Effector CD4-positive, alpha-beta T cell (primary cell): Measurements from ENCODE around the gene CACNA1H.

Experiments used
- DNase-seq: peaks from one replicate; pipeline ENCODE4 v3.0.0-alpha.2; 2020

CACNA1H gene

GRCh38 chr16:1143761-1144450 is 9.0 kb upstream of the CACNA1H start:
- no peak for DNase-seq

- no peak for DNase-seq
Observed at GRCh38 chr16:1144476-1145382, 8.2 kb upstream of the CACNA1H start.

GRCh38 chr16:1145383-1146100 is 7.4 kb upstream of the CACNA1H start:
- no peak for DNase-seq

- DNase-seq = no peak
Observed at GRCh38 chr16:1146409-1146808, 6.5 kb upstream of the CACNA1H start.

- no peak for DNase-seq
Observed at GRCh38 chr16:1147027-1147426, 5.9 kb upstream of the CACNA1H start.

- no peak for DNase-seq
Observed at GRCh38 chr16:1149101-1149636, 3.7 kb upstream of the CACNA1H start.

- no peak for DNase-seq
Observed at GRCh38 chr16:1150511-1150982, 2.4 kb upstream of the CACNA1H start.

- no peak for DNase-seq
Observed at GRCh38 chr16:1151424-1152122, 1.3 kb upstream of the CACNA1H start.

- peak; percentile 42 for DNase-seq
Observed at GRCh38 chr16:1152123-1152638, 725 bp upstream of the CACNA1H start.

- no peak for DNase-seq
Observed at GRCh38 chr16:1153480-1154160, 714 bp downstream of the CACNA1H start.

GRCh38 chr16:1154291-1154886 is 1.5 kb downstream of the CACNA1H start:
- DNase-seq = no peak

- no peak for DNase-seq
Observed at GRCh38 chr16:1154887-1155331, 2.0 kb downstream of the CACNA1H start.

GRCh38 chr16:1155353-1156054 is 2.6 kb downstream of the CACNA1H start:
- DNase-seq = no peak

GRCh38 chr16:1156055-1156982 is 3.4 kb downstream of the CACNA1H start:
- no peak for DNase-seq

GRCh38 chr16:1156983-1157638 is 4.2 kb downstream of the CACNA1H start:
- DNase-seq = no peak

- no peak for DNase-seq
Observed at GRCh38 chr16:1157639-1158455, 4.9 kb downstream of the CACNA1H start.

GRCh38 chr16:1158456-1159324 is 5.8 kb downstream of the CACNA1H start:
- no peak for DNase-seq
